Measurements from ENCODE around the gene ARAP3. TPM values are rescaled to one million over a fixed set of nuclear protein-coding genes. Genes with fewer than 3 reads are reported as not detected.
A peak's percentile ranks its signal among the peaks of the same experiment; 100 is the strongest.

Gene ARAP3
- total RNA-seq, 3 donors from 2014 or later, result 2.6 to 12.1 (median 5.9) TPM

GRCh38 chr5:141680178-141680577 lies 1.9 kb downstream of the ARAP3 start:
- Histone ChIP-seq H3K4me1 (no peaks in the 10 kb centered on the region), H3K27me3 (no peaks in the 10 kb centered on the region), H3K27ac (peak overlapping the region in 1 of 2 donors; percentile 92), H3K36me3 (no peaks in the 10 kb centered on the region), H3K9me3 (no peaks in the 10 kb centered on the region), H3K4me3 (peak overlapping the region in 1 of 3 donors; percentile 73)
- intact Hi-C loops (cut with DNase I; ENCODE audit: low total_unique reads), result no loop called here
- no peak for TF ChIP-seq POLR2A (IDR thresholded peaks at IDR 0.05)
- no peak for TF ChIP-seq POLR2AphosphoS5 (IDR thresholded peaks at IDR 0.05)
- no peak for TF ChIP-seq CTCF (IDR thresholded peaks at IDR 0.05)
- DNase-seq (ENCODE audit: low spot score in 2 of 2), result no peak

GRCh38 chr5:141677415-141677814 lies 4.6 kb downstream of the ARAP3 start:
- H3K27ac ChIP-seq, result no peak overlapping the region
- intact Hi-C loops (cut with DNase I; ENCODE audit: low total_unique reads), result no loop called here
- no peaks in the 10 kb centered on the region for H3K9me3 ChIP-seq

GRCh38 chr5:141675672-141676071 lies 6.4 kb downstream of the ARAP3 start:
- intact Hi-C loops (cut with DNase I; ENCODE audit: low total_unique reads), result no loop called here
- Histone ChIP-seq H3K27ac (no peak overlapping the region), H3K4me3 (no peak overlapping the region), H3K36me3 (no peaks in the 10 kb centered on the region), H3K9me3 (no peaks in the 10 kb centered on the region), H3K27me3 (no peaks in the 10 kb centered on the region), H3K4me1 (no peaks in the 10 kb centered on the region)
- no peak for DNase-seq (ENCODE audit: low spot score in 2 of 2)
- TF ChIP-seq CTCF (IDR thresholded peaks at IDR 0.05) (no peak), POLR2A (IDR thresholded peaks at IDR 0.05) (no peak), POLR2AphosphoS5 (IDR thresholded peaks at IDR 0.05) (no peak)

More at GRCh38 chr5:141677415-141677814, 4.6 kb downstream of the ARAP3 start:
- Histone ChIP-seq H3K4me3 (no peak overlapping the region), H3K27me3 (no peaks in the 10 kb centered on the region), H3K36me3 (no peaks in the 10 kb centered on the region), H3K4me1 (no peaks in the 10 kb centered on the region)
- no peak for TF ChIP-seq POLR2A (IDR thresholded peaks at IDR 0.05)
- TF ChIP-seq CTCF (IDR thresholded peaks at IDR 0.05), result no peak
- no peak for TF ChIP-seq POLR2AphosphoS5 (IDR thresholded peaks at IDR 0.05)
- DNase-seq (ENCODE audit: low spot score in 2 of 2), result no peak

GRCh38 chr5:141674747-141675146 lies 7.3 kb downstream of the ARAP3 start:
- intact Hi-C loops (cut with DNase I; ENCODE audit: low total_unique reads), result no loop called here
- DNase-seq (ENCODE audit: low spot score in 2 of 2), result no peak
- Histone ChIP-seq H3K36me3 (no peaks in the 10 kb centered on the region), H3K4me1 (no peaks in the 10 kb centered on the region), H3K27me3 (no peaks in the 10 kb centered on the region), H3K4me3 (no peak overlapping the region), H3K9me3 (no peaks in the 10 kb centered on the region), H3K27ac (no peak overlapping the region)
- no peak for TF ChIP-seq POLR2AphosphoS5 (IDR thresholded peaks at IDR 0.05)

GRCh38 chr5:141672841-141673813 lies 8.9 kb downstream of the ARAP3 start:
- Histone ChIP-seq H3K9me3 (no peaks in the 10 kb centered on the region), H3K4me1 (no peaks in the 10 kb centered on the region), H3K27me3 (no peaks in the 10 kb centered on the region), H3K36me3 (no peaks in the 10 kb centered on the region), H3K27ac (no peak overlapping the region), H3K4me3 (no peak overlapping the region)
- intact Hi-C loops (cut with DNase I; ENCODE audit: low total_unique reads), result no loop called here
- no peak for TF ChIP-seq CTCF (IDR thresholded peaks at IDR 0.05)
- TF ChIP-seq POLR2AphosphoS5 (IDR thresholded peaks at IDR 0.05), result no peak
- TF ChIP-seq POLR2A (IDR thresholded peaks at IDR 0.05), result no peak
- no peak for DNase-seq (ENCODE audit: low spot score in 2 of 2)
